Adrenal gland (tissue), 12 donors: Measurements from ENCODE around the gene AP1G2. TPM values are rescaled to one million over a fixed set of nuclear protein-coding genes. Genes with fewer than 3 reads are reported as not detected.
A peak's percentile ranks its signal among the peaks of the same experiment; 100 is the strongest.

ENCODE experiments used
- DNase-seq, 7 donors: peaks; one replicate each; pipeline ENCODE4 v3.0.0-alpha.2; 2019 to 2020
- H3K27ac ChIP-seq, 5 donors: fragments of 200-600 bp; sonication (generic) in 4 of 5; 1 replicate in 3 of 5; 2 replicates in 2 of 5; pipeline versions ENCODE4 v1.5.1 to v1.8.0; 2016 to 2020; ENCODE audit warnings: mild to moderate bottlenecking in 1 of 5
- H3K27me3 ChIP-seq: fragments of 200-600 bp; 2 replicates; pipeline ENCODE4 v1.8.0; 2021
- H3K36me3 ChIP-seq, 2 donors: fragments of 200-600 bp; replicated peaks in 1 of 2; 1 replicate in 1 of 2; 2 replicates in 1 of 2; pipeline versions ENCODE4 v1.5.1 to v1.8.0; 2018 to 2022
- H3K4me1 ChIP-seq, 2 donors: fragments of 200-600 bp; replicated peaks in 1 of 2; 1 replicate in 1 of 2; 2 replicates in 1 of 2; pipeline versions ENCODE4 v1.5.1 to v1.8.0; 2018 to 2021
- H3K4me3 ChIP-seq, 4 donors: fragments of 200-600 bp; sonication (generic) in 3 of 4; one replicate each; pipeline ENCODE4 v1.5.1; 2016 to 2018
- H3K9me3 ChIP-seq, 3 donors: fragments of 200-600 bp; sonication (generic) in 1 of 3; replicated peaks in 1 of 3; 1 replicate in 2 of 3; 2 replicates in 1 of 3; pipeline versions ENCODE4 v1.5.1 to v1.8.0; 2016 to 2021
- POLR2A ChIP-seq, 2 donors: fragments of 450-650 bp; IDR thresholded peaks; one replicate each; pipeline ENCODE4 v1.6.1; 2017; ENCODE audit warnings: antibody characterized with exemption in 2 of 2, mild to moderate bottlenecking in 2 of 2, moderate library complexity in 1 of 2
- WGBS, 4 donors: extraction: QIAGEN DNeasy Blood & Tissue Kit in 2 of 4; methylation state at CpG; one replicate each; pipeline versions ENCODE4 v1.1.5 to v1.1.7; 2013 to 2017; 5-methylcytosine and 5-hydroxymethylcytosine counted together
- intact Hi-C, 2 donors: fragments of 100-400 bp; cut with DNase I; formaldehyde crosslinking; loops; one replicate each; pipeline versions ENCODE4 v1.14.1 to v1.15.0; 2022 to 2023
- polyA plus RNA-seq, 3 donors: library from polyadenylated mRNA; stranded (reverse); fragments of 200-250 nt in 2 of 3; fragments of 350-450 nt in 1 of 3; fragmentation: Illumina TruSeq in 1 of 3; extraction: RNeasy Lipid Tissue Mini Kit (QIAGEN cat#74804) in 1 of 3; gene quantifications; one replicate each; pipeline ENCODE4 v1.2.3, GENCODE V29; 2013 to 2014
- total RNA-seq, 9 donors: library from RNA; depleted of rRNA in 4 of 9; stranded (reverse); fragments of >200 nt in 4 of 9; fragments of 120-200 nt in 1 of 9; fragmentation: NEBNext Ultra II Directional in 1 of 9; extraction: Animal tissue kit (Norgen Biotek cat#: 25700) in 1 of 9; gene quantifications; one replicate each; pipeline versions ENCODE4 v1.1.0 to v1.2.4, GENCODE V29; 2013 to 2023
- TF ChIP-seq, protein P1 (sequence below), 6 experiments: fragments of 450-650 bp in 4 of 6; fragments of 200-600 bp in 2 of 6; sonication (generic) in 1 of 6; IDR thresholded peaks; 1 replicate in 5 of 6; 2 replicates in 1 of 6; pipeline versions ENCODE4 v1.5.1 to v1.8.0; 2016 to 2021; ENCODE audit warnings: antibody characterized with exemption in 6 of 6, mild to moderate bottlenecking in 2 of 6, moderate library complexity in 1 of 6
- donor health status: healthy with polysubstance abuse.
- donor health status: Bipolar disorder and iron deficiency.
- donor health status: DM: yes; HTN: yes; CAD: no.
- donor health status: DM: no; HTN: no; CAD: no.
- donor health status: DM: no; HTN: no; CAD: no.
- donor health status: DM: yes; HTN: yes; CAD: no.

Gene AP1G2
- total and polyA plus RNA-seq, 12 donors: 27.9 to 587 (median 79.5) TPM

DNA sequence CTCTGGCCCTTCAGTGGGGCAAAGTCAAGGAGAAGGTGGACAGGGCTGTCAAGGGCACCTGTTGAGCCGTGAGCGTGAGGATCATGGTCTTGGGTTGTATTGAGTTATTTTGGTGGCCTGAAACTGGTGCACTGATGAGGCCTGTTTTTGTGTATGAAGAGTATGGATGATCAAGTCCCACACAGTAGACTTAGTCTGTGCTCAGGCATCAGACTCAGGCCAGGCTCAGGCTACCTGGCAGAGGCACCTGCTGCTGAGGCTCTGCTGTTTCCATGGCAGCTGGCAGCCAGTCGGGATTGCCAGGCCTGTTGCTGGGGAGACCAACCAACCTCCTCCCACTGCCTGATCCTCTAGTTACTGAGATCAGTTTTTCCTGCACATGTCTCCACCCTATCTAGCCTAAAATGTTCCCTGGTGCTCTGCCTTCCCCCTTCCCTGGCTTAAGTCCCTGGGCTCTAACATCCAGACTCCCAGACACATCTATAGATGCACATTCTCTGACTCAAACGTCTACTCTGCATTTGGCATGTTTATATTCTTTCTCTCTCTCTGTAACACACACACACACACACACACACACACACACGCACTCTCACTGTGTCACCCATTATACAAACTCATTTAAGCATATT, 5.9 kb upstream of the AP1G2 start:
- Histone ChIP-seq H3K4me3 (no peak overlapping the region), H3K27me3 (peaks cover 32% of the 10 kb centered on the region), H3K9me3 (no peaks in the 10 kb centered on the region), H3K4me1 (peaks cover 0 to 9% of the 10 kb centered on the region in 2 donors), H3K27ac (peak overlapping the region in 1 of 5 donors; percentile 47), H3K36me3 (no peaks in the 10 kb centered on the region)
- DNase-seq: peak in 1 of 7 donors; percentile 75
- intact Hi-C loops: no loop called here
- 65 to 83% (median 76%) methylated on average over 2 to 5 of the region's 5 CpGs for WGBS, 4 donors
- TF ChIP-seq, protein P1, sequence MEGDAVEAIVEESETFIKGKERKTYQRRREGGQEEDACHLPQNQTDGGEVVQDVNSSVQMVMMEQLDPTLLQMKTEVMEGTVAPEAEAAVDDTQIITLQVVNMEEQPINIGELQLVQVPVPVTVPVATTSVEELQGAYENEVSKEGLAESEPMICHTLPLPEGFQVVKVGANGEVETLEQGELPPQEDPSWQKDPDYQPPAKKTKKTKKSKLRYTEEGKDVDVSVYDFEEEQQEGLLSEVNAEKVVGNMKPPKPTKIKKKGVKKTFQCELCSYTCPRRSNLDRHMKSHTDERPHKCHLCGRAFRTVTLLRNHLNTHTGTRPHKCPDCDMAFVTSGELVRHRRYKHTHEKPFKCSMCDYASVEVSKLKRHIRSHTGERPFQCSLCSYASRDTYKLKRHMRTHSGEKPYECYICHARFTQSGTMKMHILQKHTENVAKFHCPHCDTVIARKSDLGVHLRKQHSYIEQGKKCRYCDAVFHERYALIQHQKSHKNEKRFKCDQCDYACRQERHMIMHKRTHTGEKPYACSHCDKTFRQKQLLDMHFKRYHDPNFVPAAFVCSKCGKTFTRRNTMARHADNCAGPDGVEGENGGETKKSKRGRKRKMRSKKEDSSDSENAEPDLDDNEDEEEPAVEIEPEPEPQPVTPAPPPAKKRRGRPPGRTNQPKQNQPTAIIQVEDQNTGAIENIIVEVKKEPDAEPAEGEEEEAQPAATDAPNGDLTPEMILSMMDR (IDR thresholded peaks at IDR 0.05): no peak
- no peak for TF ChIP-seq POLR2A (IDR thresholded peaks at IDR 0.05)

DNA sequence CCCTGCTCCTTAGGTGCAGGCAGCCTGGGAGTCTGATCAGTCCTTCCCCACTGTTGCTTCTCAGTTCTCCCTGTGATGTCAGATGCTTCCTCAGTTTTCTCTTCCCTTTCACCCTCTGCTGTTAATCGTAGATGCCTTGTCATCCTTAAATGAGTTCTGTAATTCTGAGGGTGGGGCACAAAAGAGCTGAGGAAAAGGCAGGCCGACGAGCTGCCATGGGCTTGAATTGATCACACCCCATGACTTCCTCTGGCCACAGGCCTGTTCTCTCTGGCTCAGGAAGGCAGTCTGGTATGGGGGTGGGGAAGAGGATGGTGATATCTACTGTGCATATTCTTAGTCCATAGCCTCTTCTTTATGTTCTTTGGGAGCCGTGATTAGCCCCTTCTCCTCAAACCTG, 5.2 kb upstream of the AP1G2 start:
- 33 to 47% (median 45%) methylated on average over 4 of the region's 4 CpGs for WGBS, 4 donors
- TF ChIP-seq, protein P1 (IDR thresholded peaks at IDR 0.05): no peak

DNA sequence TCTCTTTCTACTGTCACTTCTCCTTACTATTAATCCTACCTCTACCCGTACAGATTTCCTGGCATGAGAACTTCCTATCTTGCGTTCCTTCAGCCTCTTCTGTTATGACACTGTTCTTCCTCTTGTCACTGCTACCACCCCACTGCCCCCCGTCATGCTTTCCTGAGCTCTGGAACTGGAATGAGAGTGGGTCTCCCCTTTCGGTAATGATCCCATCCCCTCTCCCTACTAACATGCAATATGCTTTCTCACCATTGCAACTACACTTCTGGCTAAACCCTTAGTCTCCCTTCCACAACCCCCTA, 4.9 kb upstream of the AP1G2 start:
- Histone ChIP-seq H3K36me3 (no peaks in the 10 kb centered on the region), H3K27ac (peak overlapping the region in 2 of 5 donors; percentile 47 to 68), H3K27me3 (peaks cover 30% of the 10 kb centered on the region), H3K9me3 (no peaks in the 10 kb centered on the region), H3K4me3 (no peak overlapping the region), H3K4me1 (peaks cover 4 to 9% of the 10 kb centered on the region in 2 donors)
- intact Hi-C loops: no loop called here
- DNase-seq: peak in 1 of 7 donors; percentile 12
- TF ChIP-seq, protein P1 (IDR thresholded peaks at IDR 0.05): no peak
- TF ChIP-seq POLR2A (IDR thresholded peaks at IDR 0.05): no peak
- 48 to 66% (median 52%) methylated on average over 4 of the region's 4 CpGs for WGBS, 4 donors

More for the DNA sequence above, 5.2 kb upstream of the AP1G2 start:
- peak overlapping the region in 2 of 5 donors; percentile 47 to 68 for H3K27ac ChIP-seq
- no peak overlapping the region for H3K4me3 ChIP-seq
- peaks cover 32% of the 10 kb centered on the region for H3K27me3 ChIP-seq
- peaks cover 3 to 9% of the 10 kb centered on the region in 2 donors for H3K4me1 ChIP-seq
- DNase-seq: peak in 3 of 7 donors; percentile 50 to 63 (median 55)
- no peaks in the 10 kb centered on the region for H3K36me3 ChIP-seq
- H3K9me3 ChIP-seq: no peaks in the 10 kb centered on the region
- intact Hi-C loops: no loop called here

DNA sequence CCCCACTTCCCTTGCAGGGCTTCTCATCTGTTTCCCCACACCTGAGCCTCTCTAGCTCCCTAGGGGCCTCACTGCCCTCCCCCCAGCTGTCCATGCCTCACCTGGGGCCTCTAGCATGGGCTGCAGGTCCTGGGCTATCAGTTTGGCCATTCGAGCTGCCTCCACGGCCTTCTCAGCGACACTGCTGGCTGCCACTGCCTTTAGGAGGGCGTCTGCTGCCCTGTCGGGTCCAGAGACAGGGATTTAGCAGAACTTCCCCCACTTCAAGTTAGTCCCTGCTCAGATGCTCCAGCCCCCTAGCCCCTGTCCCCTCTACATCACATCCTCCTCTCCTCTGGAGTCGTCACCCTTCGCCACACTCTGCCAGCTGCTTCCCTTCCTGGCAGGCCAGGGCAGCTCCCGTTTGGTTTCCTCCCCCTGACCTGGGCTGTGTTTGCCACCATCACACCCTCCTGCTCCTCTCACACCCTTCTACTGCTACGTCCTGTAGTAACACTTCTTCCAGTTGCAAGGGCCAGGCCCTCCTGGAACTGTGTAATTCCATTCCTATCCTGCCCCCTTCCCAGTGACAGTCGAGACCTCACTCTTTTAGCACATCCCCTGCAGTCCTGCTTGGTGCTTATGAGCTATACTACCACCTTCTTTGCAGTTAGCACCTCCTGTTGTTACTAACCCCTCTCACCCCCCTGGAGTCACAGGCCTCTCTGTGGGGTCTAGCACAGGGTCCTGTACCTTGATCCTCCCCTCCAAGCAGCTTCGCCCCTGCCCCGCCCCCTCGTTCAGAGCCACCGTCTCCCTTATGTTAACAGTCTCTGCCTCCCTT, 4.3 kb upstream of the AP1G2 start:
- Histone ChIP-seq H3K27me3 (peaks cover 24% of the 10 kb centered on the region), H3K4me3 (no peak overlapping the region), H3K4me1 (peaks cover 5 to 7% of the 10 kb centered on the region in 2 donors), H3K27ac (peak overlapping the region in 2 of 5 donors; percentile 47 to 68), H3K9me3 (no peaks in the 10 kb centered on the region), H3K36me3 (no peaks in the 10 kb centered on the region)
- 55 to 61% (median 59%) methylated on average over 9 to 14 of the region's 14 CpGs for WGBS, 4 donors
- intact Hi-C loops: no loop called here
- TF ChIP-seq POLR2A (IDR thresholded peaks at IDR 0.05): no peak
- TF ChIP-seq, protein P1 (IDR thresholded peaks at IDR 0.05): no peak
- DNase-seq: peak in 2 of 7 donors; percentile 13 to 50
